GM19239 (cell line): ENCODE results near the gene CUEDC1.
"Not testable (repeated sequence)": the region's sequence is repeated elsewhere in the genome, so short reads cannot be mapped to it uniquely, and the experiment has no call there.

Experiments used
- DNase-seq: peaks from one replicate; pipeline ENCODE4 v3.0.0; 2011; ENCODE audit warnings: low spot score; ENCODE audit not compliant: insufficient read length
- FAIRE-seq: peaks from 2 replicates; lab custom pipeline; 2011; peaks lifted over from hg19 to GRCh38; lab: Jason Lieb, UNC

The CUEDC1 gene

GRCh38 chr17:57852092-57852954, 102.9 kb downstream of the CUEDC1 start:
- DNase-seq (no peak), FAIRE-seq (no peak)

- DNase-seq (peak; percentile 95), FAIRE-seq (peak; percentile 94)
Measured at GRCh38 chr17:57849874-57850754, 105.1 kb downstream of the CUEDC1 start, which contains the start of gene MRPS23. TSS of gene MRPS23 (minus strand) at chr17:57850044. CDS start at chr17:57850010, 34 bp downstream.

- no peak for DNase-seq
- FAIRE-seq, result no peak
Measured at GRCh38 chr17:57849163-57849873, 105.9 kb downstream of the CUEDC1 start.

GRCh38 chr17:57846056-57846945, 108.9 kb downstream of the CUEDC1 start:
- FAIRE-seq, DNase-seq: not testable (repeated sequence)

GRCh38 chr17:57842280-57842679, 112.9 kb downstream of the CUEDC1 start:
- no peak for FAIRE-seq
- no peak for DNase-seq

GRCh38 chr17:57839571-57839923, 115.7 kb downstream of the CUEDC1 start:
- DNase-seq, result no peak

GRCh38 chr17:57838857-57839570, 116.2 kb downstream of the CUEDC1 start:
- no peak for DNase-seq
- no peak for FAIRE-seq

More at GRCh38 chr17:57839571-57839923, 115.7 kb downstream of the CUEDC1 start:
- FAIRE-seq, result no peak

- DNase-seq, result no peak
- FAIRE-seq, result no peak
Measured at GRCh38 chr17:57838453-57838852, 116.8 kb downstream of the CUEDC1 start.

- DNase-seq, result no peak
- FAIRE-seq, result no peak
Measured at GRCh38 chr17:57835333-57835900, 119.8 kb downstream of the CUEDC1 start.

- no peak for FAIRE-seq
- no peak for DNase-seq
Measured at GRCh38 chr17:57834146-57834741, 121.0 kb downstream of the CUEDC1 start.

- FAIRE-seq, result peak; percentile 85
- peak; percentile 45 for DNase-seq
Measured at GRCh38 chr17:57833179-57833939, 121.9 kb downstream of the CUEDC1 start.

GRCh38 chr17:57832314-57833178, 122.7 kb downstream of the CUEDC1 start:
- DNase-seq, result no peak
- FAIRE-seq, result no peak

GRCh38 chr17:57830880-57831279, 124.3 kb downstream of the CUEDC1 start:
- FAIRE-seq (no peak), DNase-seq (no peak)

GRCh38 chr17:57823469-57824401, 131.5 kb downstream of the CUEDC1 start:
- DNase-seq (no peak), FAIRE-seq (no peak)

GRCh38 chr17:57819867-57820266, 135.3 kb downstream of the CUEDC1 start:
- no peak for FAIRE-seq
- DNase-seq, result no peak
